Gastroesophageal sphincter (tissue), 4 donors: ENCODE results near the gene TTC39C. TPM values are rescaled to one million over a fixed set of nuclear protein-coding genes. Genes with fewer than 3 reads are reported as not detected.

Experiments used
- ATAC-seq: fragments of 150-250 bp; one replicate; pipeline ENCODE4 v1.9.1; 2016; ENCODE audit warnings: mild to moderate bottlenecking, moderate library complexity
- H3K27ac ChIP-seq, 4 donors: fragments of 200-600 bp; sonication (generic) in 3 of 4; 1 replicate in 3 of 4; 2 replicates in 1 of 4; pipeline ENCODE4 v1.5.1; 2016 to 2019
- H3K27me3 ChIP-seq: fragments of 200-600 bp; sonication (generic); one replicate; pipeline ENCODE4 v1.5.1; 2019
- H3K36me3 ChIP-seq, 2 donors: fragments of 200-600 bp; sonication (generic); one replicate each; pipeline ENCODE4 v1.5.1; 2019; ENCODE audit warnings: control low read depth in 1 of 2
- H3K4me1 ChIP-seq, 3 donors: fragments of 200-600 bp; sonication (generic); 1 replicate in 2 of 3; 2 replicates in 1 of 3; pipeline ENCODE4 v1.5.1; 2016 to 2019; ENCODE audit warnings: control low read depth in 2 of 3
- H3K4me3 ChIP-seq, 2 donors: fragments of 200-600 bp; sonication (generic); one replicate each; pipeline ENCODE4 v1.5.1; 2019; ENCODE audit warnings: mild to moderate bottlenecking in 1 of 2, moderate library complexity in 1 of 2
- H3K9me3 ChIP-seq, 3 donors: fragments of 200-600 bp; sonication (generic); one replicate each; pipeline ENCODE4 v1.5.1; 2017 to 2019; ENCODE audit warnings: control low read depth in 2 of 3
- CTCF ChIP-seq, 4 experiments: fragments of 200-600 bp in 2 of 4; fragments of 450-650 bp in 2 of 4; sonication (generic) in 1 of 4; IDR thresholded peaks; one replicate each; pipeline ENCODE4 v1.5.1; 2017 to 2019; ENCODE audit warnings: antibody characterized with exemption in 4 of 4, mild to moderate bottlenecking in 2 of 4, moderate library complexity in 2 of 4
- EP300 ChIP-seq: sonication (generic); formaldehyde crosslinking; IDR thresholded peaks from one replicate; pipeline ENCODE4 v1.6.1; 2017; ENCODE audit warnings: antibody characterized with exemption, mild to moderate bottlenecking
- POLR2A ChIP-seq, 2 donors: fragments of 450-650 bp; IDR thresholded peaks; one replicate each; pipeline ENCODE4 v1.6.1; 2017; ENCODE audit warnings: antibody characterized with exemption in 2 of 2, mild to moderate bottlenecking in 2 of 2, moderate library complexity in 1 of 2
- POLR2AphosphoS5 ChIP-seq: sonication (generic); formaldehyde crosslinking; IDR thresholded peaks from one replicate; pipeline ENCODE4 v1.6.1; 2017; ENCODE audit warnings: antibody characterized with exemption
- WGBS, 2 donors: methylation state at CpG; one replicate each; pipeline ENCODE4 v1.1.5; 2018; ENCODE audit warnings: low coverage in 1 of 2; 5-methylcytosine and 5-hydroxymethylcytosine counted together
- total RNA-seq, 4 donors: library from RNA; depleted of rRNA; stranded (reverse); fragments of >200 nt; gene quantifications; one replicate each; pipeline ENCODE4 v1.1.0, GENCODE V29; 2016

Gene TTC39C
- total RNA-seq, 4 donors from 2014 or later = 20.9 to 37.7 (median 33.6) TPM

- no peaks in the 10 kb centered on the region for H3K27me3 ChIP-seq
- no peak for TF ChIP-seq POLR2AphosphoS5
- no peak for TF ChIP-seq POLR2A (IDR thresholded peaks at IDR 0.05)
- TF ChIP-seq CTCF (IDR thresholded peaks at IDR 0.05) = no peak
- TF ChIP-seq EP300 = no peak
- no peak for ATAC-seq
- WGBS, 2 donors = 90 to 95% methylated on average over 5 to 6 of the region's 6 CpGs
- no peak overlapping the region for H3K27ac ChIP-seq
- H3K4me3 ChIP-seq = no peak overlapping the region
- peaks cover 0 to 18% (median 0%) of the 10 kb centered on the region in 3 donors for H3K4me1 ChIP-seq
- H3K9me3 ChIP-seq = no peaks in the 10 kb centered on the region
- H3K36me3 ChIP-seq = no peaks in the 10 kb centered on the region
Measured at GRCh38 chr18:24031916-24032315, 17.4 kb downstream of the TTC39C start.

- no peaks in the 10 kb centered on the region for H3K4me1 ChIP-seq
- 70 to 78% methylated on average over 4 of the region's 5 CpGs for WGBS, 2 donors
Measured at GRCh38 chr18:24033641-24034412, 19.3 kb downstream of the TTC39C start.

DNA sequence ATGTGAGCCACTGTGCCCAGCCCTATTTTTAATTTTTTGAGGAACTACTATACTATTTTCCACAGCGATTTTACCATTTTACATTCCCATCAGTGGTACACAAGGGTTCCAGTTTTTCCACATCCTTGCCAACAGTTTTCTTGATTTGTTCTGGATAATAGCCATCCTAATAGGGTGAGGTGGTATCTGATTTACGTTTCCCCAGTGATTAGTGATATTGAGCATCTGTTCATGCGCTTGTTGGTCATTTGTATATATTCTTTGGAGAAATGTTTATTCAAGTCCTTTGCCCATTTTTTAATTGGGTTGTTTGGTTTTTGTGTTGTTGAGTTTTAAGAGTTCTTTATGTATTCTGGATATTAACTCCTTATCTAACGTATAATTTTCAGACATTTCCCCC is 20.8 kb downstream of the TTC39C start:
- Histone ChIP-seq H3K27ac (no peak overlapping the region), H3K4me1 (no peaks in the 10 kb centered on the region), H3K27me3 (no peaks in the 10 kb centered on the region), H3K9me3 (no peaks in the 10 kb centered on the region), H3K4me3 (no peak overlapping the region), H3K36me3 (no peaks in the 10 kb centered on the region)
- ATAC-seq = no peak
- TF ChIP-seq EP300 = no peak
- WGBS, 2 donors = 76 to 88% methylated on average over 3 to 4 of the region's 4 CpGs

More at GRCh38 chr18:24033641-24034412, 19.3 kb downstream of the TTC39C start:
- TF ChIP-seq CTCF (IDR thresholded peaks at IDR 0.05) = no peak
- TF ChIP-seq POLR2AphosphoS5 = no peak
- no peak for TF ChIP-seq EP300
- no peak for TF ChIP-seq POLR2A (IDR thresholded peaks at IDR 0.05)
- ATAC-seq = no peak
- Histone ChIP-seq H3K36me3 (no peaks in the 10 kb centered on the region), H3K27ac (no peak overlapping the region), H3K9me3 (no peaks in the 10 kb centered on the region), H3K4me3 (no peak overlapping the region), H3K27me3 (no peaks in the 10 kb centered on the region)

DNA sequence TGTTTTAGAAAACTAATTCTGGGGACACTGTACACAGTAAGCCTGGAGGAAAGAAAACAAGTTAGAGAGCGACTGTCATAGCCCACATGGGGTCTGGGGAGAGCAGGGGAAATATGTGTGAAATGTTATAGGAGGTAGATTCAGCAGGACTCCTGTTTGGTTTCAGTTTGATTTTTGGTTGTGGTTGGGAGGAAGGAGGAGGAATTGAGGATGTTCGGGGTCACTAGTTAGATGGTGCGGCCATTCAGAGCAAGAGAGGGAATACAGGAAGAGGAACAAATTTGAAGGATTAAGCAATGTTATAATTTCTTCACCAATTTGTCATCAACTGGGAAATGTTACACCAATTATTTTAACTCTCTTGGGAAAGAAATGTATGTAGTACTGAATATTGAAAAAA is 25.1 kb downstream of the TTC39C start:
- Histone ChIP-seq H3K27me3 (no peaks in the 10 kb centered on the region), H3K36me3 (no peaks in the 10 kb centered on the region), H3K4me3 (no peak overlapping the region), H3K4me1 (no peaks in the 10 kb centered on the region), H3K9me3 (no peaks in the 10 kb centered on the region), H3K27ac (no peak overlapping the region)
- peak; percentile 13 for ATAC-seq
- no peak for TF ChIP-seq POLR2AphosphoS5
- 64 to 82% methylated on average over 2 of the region's 3 CpGs for WGBS, 2 donors

DNA sequence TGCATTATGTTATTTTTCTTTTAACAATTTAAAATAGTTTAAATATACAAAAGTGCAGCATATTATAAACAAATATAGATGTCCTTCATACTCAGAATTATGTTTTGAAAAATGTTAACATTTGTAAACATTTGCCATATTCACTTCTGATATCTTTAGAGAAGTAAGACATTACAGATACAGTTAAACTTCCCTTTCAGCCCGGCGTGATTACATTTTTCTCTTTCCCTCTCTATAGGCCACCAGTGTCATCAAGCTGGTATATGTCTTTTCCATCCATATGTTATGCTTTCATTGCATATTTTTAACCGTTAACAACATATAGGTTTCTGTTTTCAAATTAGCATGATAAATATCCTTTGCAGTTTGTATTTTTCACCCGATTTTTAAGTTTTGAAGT is 27.1 kb downstream of the TTC39C start:
- TF ChIP-seq POLR2A (IDR thresholded peaks at IDR 0.05) = no peak
- no peak for TF ChIP-seq CTCF (IDR thresholded peaks at IDR 0.05)
- no peak for TF ChIP-seq POLR2AphosphoS5
- no peak for TF ChIP-seq EP300
- H3K36me3 ChIP-seq = no peaks in the 10 kb centered on the region
- H3K4me3 ChIP-seq = no peak overlapping the region
- WGBS, 2 donors = 91% methylated on average over 4 of the region's 4 CpGs
- ATAC-seq = no peak
- no peaks in the 10 kb centered on the region for H3K4me1 ChIP-seq
- H3K9me3 ChIP-seq = no peaks in the 10 kb centered on the region
- no peak overlapping the region for H3K27ac ChIP-seq
- no peaks in the 10 kb centered on the region for H3K27me3 ChIP-seq

- TF ChIP-seq POLR2A (IDR thresholded peaks at IDR 0.05) = no peak
- no peak for TF ChIP-seq POLR2AphosphoS5
- no peak for TF ChIP-seq CTCF (IDR thresholded peaks at IDR 0.05)
- TF ChIP-seq EP300 = no peak
- ATAC-seq = no peak
- WGBS, 2 donors = 76 to 100% methylated on average over 1 to 6 of the region's 6 CpGs
Measured at GRCh38 chr18:24043403-24043802, 28.8 kb downstream of the TTC39C start.

More at GRCh38 chr18:24043403-24043802, 28.8 kb downstream of the TTC39C start:
- no peaks in the 10 kb centered on the region for H3K27me3 ChIP-seq
- no peaks in the 10 kb centered on the region for H3K36me3 ChIP-seq
- no peaks in the 10 kb centered on the region for H3K9me3 ChIP-seq
- no peak overlapping the region for H3K4me3 ChIP-seq
- H3K27ac ChIP-seq = no peak overlapping the region
- no peaks in the 10 kb centered on the region for H3K4me1 ChIP-seq
